H9 (cell line): ENCODE results near the gene SLC15A3. TPM values are rescaled to one million over a fixed set of nuclear protein-coding genes. Genes with fewer than 3 reads are reported as not detected.

ENCODE experiments used
- DNase-seq: peaks from one replicate; pipeline ENCODE4 v3.0.0-alpha.2; 2017
- H2AFZ ChIP-seq: one replicate; pipeline ENCODE4 v1.6.1; 2013; ENCODE audit warnings: mild to moderate bottlenecking, low read length, control low read depth, moderate library complexity
- H2AK5ac ChIP-seq: 2 replicates; pipeline ENCODE4 v1.6.1; 2013; ENCODE audit warnings: low read length, control low read depth, mixed read lengths; ENCODE audit not compliant: insufficient read length
- H2BK120ac ChIP-seq: one replicate; pipeline ENCODE4 v1.6.1; 2013; ENCODE audit warnings: low read depth, mild to moderate bottlenecking, low read length, control low read depth, inconsistent platforms; ENCODE audit not compliant: poor library complexity, severe bottlenecking
- H2BK12ac ChIP-seq: 2 replicates; pipeline ENCODE4 v1.6.1; 2013; ENCODE audit warnings: low read length, control low read depth, mixed read lengths, low read depth; ENCODE audit not compliant: insufficient read length
- H2BK15ac ChIP-seq: 2 replicates; pipeline ENCODE4 v1.6.1; 2013; ENCODE audit warnings: low read depth, low read length, control low read depth
- H2BK20ac ChIP-seq: one replicate; pipeline ENCODE4 v1.6.1; 2013; ENCODE audit warnings: low read depth, mild to moderate bottlenecking, low read length, control low read depth, inconsistent platforms; ENCODE audit not compliant: poor library complexity, severe bottlenecking
- H2BK5ac ChIP-seq: 2 replicates; pipeline ENCODE4 v1.6.1; 2013; ENCODE audit warnings: low read length, control low read depth, mixed read lengths; ENCODE audit not compliant: insufficient read length
- H3K14ac ChIP-seq: 2 replicates; pipeline ENCODE4 v1.6.1; 2013; ENCODE audit warnings: low read length, control low read depth; ENCODE audit not compliant: insufficient read depth
- H3K18ac ChIP-seq: 2 replicates; pipeline ENCODE4 v1.6.1; 2013; ENCODE audit warnings: low read depth, mild to moderate bottlenecking, mixed read lengths, low read length, control low read depth; ENCODE audit not compliant: insufficient read length
- H3K23ac ChIP-seq: 2 replicates; pipeline ENCODE4 v1.6.1; 2013; ENCODE audit warnings: low read length, control low read depth, mixed read lengths, low read depth; ENCODE audit not compliant: insufficient read length
- H3K23me2 ChIP-seq: 2 replicates; pipeline ENCODE4 v1.6.1; 2013; ENCODE audit warnings: low read depth, mild to moderate bottlenecking, mixed read lengths, low read length, control low read depth; ENCODE audit not compliant: insufficient read length, poor library complexity, severe bottlenecking
- H3K27ac ChIP-seq: 2 replicates; pipeline ENCODE4 v1.5.1; 2013; ENCODE audit warnings: low read length, control low read depth, mixed read lengths, low read depth; ENCODE audit not compliant: insufficient read length
- H3K27me3 ChIP-seq: 2 replicates; pipeline ENCODE4 v1.6.1; 2013; ENCODE audit warnings: low read length, control low read depth, inconsistent platforms; ENCODE audit not compliant: insufficient read depth
- H3K4ac ChIP-seq: 2 replicates; pipeline ENCODE4 v1.6.1; 2013; ENCODE audit warnings: low read depth, mild to moderate bottlenecking, control low read depth, inconsistent platforms, low read length, moderate library complexity
- H3K4me1 ChIP-seq: 2 replicates; pipeline ENCODE4 v1.6.1; 2013; ENCODE audit warnings: low read length, control low read depth, inconsistent platforms; ENCODE audit not compliant: insufficient read depth
- H3K4me2 ChIP-seq: 2 replicates; pipeline ENCODE4 v1.6.1; 2013; ENCODE audit warnings: low read length, control low read depth, mixed read lengths; ENCODE audit not compliant: insufficient read length, insufficient read depth
- H3K56ac ChIP-seq: 2 replicates; pipeline ENCODE4 v1.6.1; 2013; ENCODE audit warnings: low read depth, mild to moderate bottlenecking, mixed read lengths, low read length, control low read depth; ENCODE audit not compliant: insufficient read length
- H3K79me1 ChIP-seq: 2 replicates; pipeline ENCODE4 v1.6.1; 2013; ENCODE audit warnings: low read depth, mild to moderate bottlenecking, moderate library complexity, low read length, control low read depth, inconsistent platforms; ENCODE audit not compliant: insufficient read depth, poor library complexity, severe bottlenecking
- H3K79me2 ChIP-seq: 2 replicates; pipeline ENCODE4 v1.6.1; 2013; ENCODE audit warnings: low read length, control low read depth, inconsistent platforms; ENCODE audit not compliant: insufficient read depth
- H3K9ac ChIP-seq: 2 replicates; pipeline ENCODE4 v1.6.1; 2013; ENCODE audit warnings: low read length, control low read depth, mixed read lengths; ENCODE audit not compliant: insufficient read length; ENCODE audit errors: extremely low read depth
- H3K9me3 ChIP-seq: one replicate; pipeline ENCODE4 v1.6.1; 2013; ENCODE audit warnings: low read depth, low read length, inconsistent platforms; ENCODE audit not compliant: control insufficient read depth
- H3T11ph ChIP-seq: one replicate; pipeline ENCODE4 v1.6.1; 2013; ENCODE audit warnings: mild to moderate bottlenecking, low read length, control low read depth, inconsistent platforms
- H4K20me1 ChIP-seq: one replicate; pipeline ENCODE4 v1.6.1; 2013; ENCODE audit not compliant: control insufficient read depth, insufficient read length, insufficient read depth
- H4K5ac ChIP-seq: 2 replicates; pipeline ENCODE4 v1.6.1; 2013; ENCODE audit warnings: low read depth, mild to moderate bottlenecking, mixed read lengths, low read length, control low read depth; ENCODE audit not compliant: insufficient read length
- H4K8ac ChIP-seq: replicated peaks from 2 replicates; pipeline ENCODE4 v1.6.1; 2013; ENCODE audit warnings: low read length, control low read depth, mixed read lengths, low read depth; ENCODE audit not compliant: insufficient read length
- H4K91ac ChIP-seq: 2 replicates; pipeline ENCODE4 v1.6.1; 2013; ENCODE audit warnings: low read depth, mild to moderate bottlenecking, moderate library complexity, mixed read lengths, low read length, control low read depth; ENCODE audit not compliant: insufficient read length
- H3K27ac Mint-ChIP-seq, 3 experiments: 2 replicates in 2 of 3; 3 replicates in 1 of 3; pipeline ENCODE4 v1.8.0; 2020 to 2021; ENCODE audit warnings: mixed read lengths in 3 of 3, mild to moderate bottlenecking in 1 of 3, moderate library complexity in 1 of 3
- H3K27me3 Mint-ChIP-seq: 2 replicates; pipeline ENCODE4 v1.8.0; 2021; ENCODE audit warnings: low read depth, mild to moderate bottlenecking, moderate library complexity, mixed read lengths
- H3K36me3 Mint-ChIP-seq, 3 experiments: 2 replicates in 2 of 3; 3 replicates in 1 of 3; pipeline ENCODE4 v1.8.0; 2020 to 2021; ENCODE audit warnings: low read depth in 3 of 3, mixed read lengths in 3 of 3; ENCODE audit not compliant: insufficient read depth in 1 of 3
- H3K4me1 Mint-ChIP-seq, 2 experiments: 2 replicates each; pipeline ENCODE4 v1.8.0; 2020; ENCODE audit warnings: mixed read lengths in 2 of 2
- H3K4me3 Mint-ChIP-seq, 2 experiments: 2 replicates in 1 of 2; 3 replicates in 1 of 2; pipeline ENCODE4 v1.8.0; 2020 to 2021; ENCODE audit warnings: mild to moderate bottlenecking in 2 of 2, mixed read lengths in 2 of 2, moderate library complexity in 1 of 2
- H3K9me3 Mint-ChIP-seq, 2 experiments: 2 replicates in 1 of 2; 3 replicates in 1 of 2; pipeline ENCODE4 v1.8.0; 2020; ENCODE audit warnings: mild to moderate bottlenecking in 2 of 2, mixed read lengths in 2 of 2, moderate library complexity in 1 of 2
- CTCF ChIP-seq: fragments of 200-600 bp; sonication (generic); conservative IDR thresholded peaks from 3 replicates; pipeline ENCODE4 v1.8.0; 2021; ENCODE audit warnings: antibody characterized with exemption, mild to moderate bottlenecking
- WGBS: extraction: QIAGEN DNeasy Blood & Tissue Kit; methylation state at CpG from one replicate; pipeline ENCODE4 v1.1.7; 2013; ENCODE audit warnings: missing lambda C conversion rate, low lambda C conversion rate, mixed read lengths; ENCODE audit not compliant: insufficient read length; ENCODE audit errors: extremely low coverage; 5-methylcytosine and 5-hydroxymethylcytosine counted together
- total RNA-seq: library from RNA; stranded (reverse); gene quantifications from 2 replicates; pipeline ENCODE4 v1.2.1, GENCODE V29; 2021

SLC15A3 gene
- total RNA-seq, 1 experiment from 2014 or later, result 7.0 TPM

DNA sequence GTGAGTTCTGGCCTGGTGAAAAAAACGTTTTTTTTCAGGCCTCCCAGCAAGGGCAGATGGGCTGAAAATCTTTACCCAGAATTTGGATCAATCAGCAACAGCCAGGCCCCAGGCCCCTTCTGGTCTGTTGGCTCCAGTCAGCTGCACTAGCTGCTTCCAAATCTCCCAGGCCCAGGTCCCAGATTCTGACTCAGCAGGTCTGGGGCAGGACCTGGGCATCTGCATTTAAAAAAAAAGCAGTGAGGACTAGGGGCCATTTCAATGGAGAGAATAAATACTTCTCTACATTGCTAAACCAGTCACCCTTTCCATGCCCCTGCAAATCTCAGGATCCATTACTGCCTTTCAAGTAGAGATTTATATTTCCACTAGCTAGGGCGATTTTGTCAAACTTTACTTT, 4.3 kb downstream of the SLC15A3 start:
- H3K9me3 Mint-ChIP-seq, result no peaks in the 10 kb centered on the region; a peak in 1 of 5 replicates
- Histone ChIP-seq H4K91ac (no peak overlapping the region), H2BK20ac (no peak overlapping the region), H2BK12ac (no peak overlapping the region), H3K18ac (no peak overlapping the region), H2AFZ (no peak overlapping the region), H3K9me3 (no peaks in the 10 kb centered on the region), H4K20me1 (no peaks in the 10 kb centered on the region), H3K27ac (no peak overlapping the region), H3K9ac (no peak overlapping the region), H3K23me2 (peaks cover 15% of the 10 kb centered on the region), H2BK5ac (no peak overlapping the region), H3K14ac (no peak overlapping the region), H3K23ac (no peak overlapping the region), H3K4me2 (no peak overlapping the region), H3K79me1 (no peaks in the 10 kb centered on the region), H3K56ac (no peak overlapping the region), H3K27me3 (no peaks in the 10 kb centered on the region; the same call in 1 of the 2 replicates), H3K4me1 (no peaks in the 10 kb centered on the region), H3T11ph (no peak overlapping the region), H4K8ac (no peak overlapping the region), H4K5ac (no peak overlapping the region), H3K79me2 (no peaks in the 10 kb centered on the region), H3K4ac (no peak overlapping the region), H2BK120ac (no peak overlapping the region), H2BK15ac (no peak overlapping the region), H2AK5ac (no peak overlapping the region)
- H3K4me3 Mint-ChIP-seq, result no peak overlapping the region
- H3K27me3 Mint-ChIP-seq, result peaks cover 38% of the 10 kb centered on the region
- H3K4me1 Mint-ChIP-seq, result peaks cover 36 to 42% of the 10 kb centered on the region in 2 experiments
- no peak overlapping the region; a peak in 1 of 7 replicates for H3K27ac Mint-ChIP-seq
- peaks cover 0 to 9% (median 2%) of the 10 kb centered on the region in 3 experiments; a peak in 4 of 7 replicates for H3K36me3 Mint-ChIP-seq
- no peak for DNase-seq
- TF ChIP-seq CTCF, result no peak
- WGBS, result no CpG with 5 or more reads among the region's 2 CpGs
